ENCODE data around the gene SH2D3C.

DNA sequence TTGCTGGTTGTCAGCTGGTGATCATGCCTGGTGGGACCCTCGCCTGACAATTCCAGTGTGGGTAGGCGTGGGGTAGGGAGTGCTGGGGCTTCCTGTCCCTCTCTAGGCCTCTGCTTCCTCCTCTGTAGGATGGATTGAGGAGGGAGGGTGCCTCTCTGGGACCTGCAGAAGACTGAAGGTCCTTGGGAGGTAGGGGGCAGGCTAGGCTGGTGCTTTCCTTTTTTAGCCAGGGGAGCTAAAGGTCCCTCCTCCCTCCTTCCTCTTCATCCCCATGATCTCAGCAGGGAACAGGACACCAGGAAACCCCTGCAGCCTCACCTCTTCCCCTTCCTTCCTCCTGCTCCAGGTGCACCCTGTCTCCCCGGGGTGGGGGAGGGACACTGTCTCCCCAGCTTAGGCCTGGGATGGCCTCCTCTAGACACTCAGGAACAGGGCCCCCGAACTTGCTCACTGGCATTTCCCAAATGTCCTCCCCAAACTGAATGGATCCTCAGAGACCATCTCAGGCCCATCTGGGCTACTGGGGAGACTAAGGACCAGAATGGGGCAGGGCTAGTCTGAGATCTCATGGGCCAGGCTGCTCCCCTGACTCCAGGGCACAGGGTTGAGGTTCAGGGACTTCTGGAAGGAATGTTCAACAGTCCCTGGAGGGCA is 8.4 kb downstream of the SH2D3C start:
- TF ChIP-seq TAF1 (IDR thresholded peaks at IDR 0.05; ENCODE audit: low read depth) (no peak), EP300 (conservative IDR thresholded peaks at IDR 0.05; ENCODE audit: poor library complexity, severe bottlenecking) (no peak), MXI1 (conservative IDR thresholded peaks at IDR 0.05; ENCODE audit: poor library complexity, severe bottlenecking) (no peak), POLR2AphosphoS5 (IDR thresholded peaks at IDR 0.05) (no peak), EZH2 (IDR thresholded peaks at IDR 0.05; ENCODE audit: borderline replicate concordance, insufficient read depth, low read length, poor library complexity, severe bottlenecking) (no peak), SMC3 (conservative IDR thresholded peaks at IDR 0.05; ENCODE audit: poor library complexity) (no peak), RAD21 (conservative IDR thresholded peaks at IDR 0.05) (no peak)
- TF ChIP-seq, protein P1, sequence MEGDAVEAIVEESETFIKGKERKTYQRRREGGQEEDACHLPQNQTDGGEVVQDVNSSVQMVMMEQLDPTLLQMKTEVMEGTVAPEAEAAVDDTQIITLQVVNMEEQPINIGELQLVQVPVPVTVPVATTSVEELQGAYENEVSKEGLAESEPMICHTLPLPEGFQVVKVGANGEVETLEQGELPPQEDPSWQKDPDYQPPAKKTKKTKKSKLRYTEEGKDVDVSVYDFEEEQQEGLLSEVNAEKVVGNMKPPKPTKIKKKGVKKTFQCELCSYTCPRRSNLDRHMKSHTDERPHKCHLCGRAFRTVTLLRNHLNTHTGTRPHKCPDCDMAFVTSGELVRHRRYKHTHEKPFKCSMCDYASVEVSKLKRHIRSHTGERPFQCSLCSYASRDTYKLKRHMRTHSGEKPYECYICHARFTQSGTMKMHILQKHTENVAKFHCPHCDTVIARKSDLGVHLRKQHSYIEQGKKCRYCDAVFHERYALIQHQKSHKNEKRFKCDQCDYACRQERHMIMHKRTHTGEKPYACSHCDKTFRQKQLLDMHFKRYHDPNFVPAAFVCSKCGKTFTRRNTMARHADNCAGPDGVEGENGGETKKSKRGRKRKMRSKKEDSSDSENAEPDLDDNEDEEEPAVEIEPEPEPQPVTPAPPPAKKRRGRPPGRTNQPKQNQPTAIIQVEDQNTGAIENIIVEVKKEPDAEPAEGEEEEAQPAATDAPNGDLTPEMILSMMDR (IDR thresholded peaks at IDR 0.05; ENCODE audit: poor library complexity, severe bottlenecking), result no peak
- TF ChIP-seq, protein P2, sequence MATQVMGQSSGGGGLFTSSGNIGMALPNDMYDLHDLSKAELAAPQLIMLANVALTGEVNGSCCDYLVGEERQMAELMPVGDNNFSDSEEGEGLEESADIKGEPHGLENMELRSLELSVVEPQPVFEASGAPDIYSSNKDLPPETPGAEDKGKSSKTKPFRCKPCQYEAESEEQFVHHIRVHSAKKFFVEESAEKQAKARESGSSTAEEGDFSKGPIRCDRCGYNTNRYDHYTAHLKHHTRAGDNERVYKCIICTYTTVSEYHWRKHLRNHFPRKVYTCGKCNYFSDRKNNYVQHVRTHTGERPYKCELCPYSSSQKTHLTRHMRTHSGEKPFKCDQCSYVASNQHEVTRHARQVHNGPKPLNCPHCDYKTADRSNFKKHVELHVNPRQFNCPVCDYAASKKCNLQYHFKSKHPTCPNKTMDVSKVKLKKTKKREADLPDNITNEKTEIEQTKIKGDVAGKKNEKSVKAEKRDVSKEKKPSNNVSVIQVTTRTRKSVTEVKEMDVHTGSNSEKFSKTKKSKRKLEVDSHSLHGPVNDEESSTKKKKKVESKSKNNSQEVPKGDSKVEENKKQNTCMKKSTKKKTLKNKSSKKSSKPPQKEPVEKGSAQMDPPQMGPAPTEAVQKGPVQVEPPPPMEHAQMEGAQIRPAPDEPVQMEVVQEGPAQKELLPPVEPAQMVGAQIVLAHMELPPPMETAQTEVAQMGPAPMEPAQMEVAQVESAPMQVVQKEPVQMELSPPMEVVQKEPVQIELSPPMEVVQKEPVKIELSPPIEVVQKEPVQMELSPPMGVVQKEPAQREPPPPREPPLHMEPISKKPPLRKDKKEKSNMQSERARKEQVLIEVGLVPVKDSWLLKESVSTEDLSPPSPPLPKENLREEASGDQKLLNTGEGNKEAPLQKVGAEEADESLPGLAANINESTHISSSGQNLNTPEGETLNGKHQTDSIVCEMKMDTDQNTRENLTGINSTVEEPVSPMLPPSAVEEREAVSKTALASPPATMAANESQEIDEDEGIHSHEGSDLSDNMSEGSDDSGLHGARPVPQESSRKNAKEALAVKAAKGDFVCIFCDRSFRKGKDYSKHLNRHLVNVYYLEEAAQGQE (IDR thresholded peaks at IDR 0.05; ENCODE audit: borderline replicate concordance), result no peak
